NK-92 (cell line): ENCODE data around the gene CFAP92.

Experiments
- DNase-seq: peaks from one replicate; lab custom pipeline; 2025; ENCODE audit not compliant: unreplicated experiment; lab: John Stamatoyannopoulos, UW

CFAP92 gene

GRCh38 chr3:129025691-129026435, 32.0 kb upstream of the CFAP92 start:
- no peak for DNase-seq

- no peak for DNase-seq
Observed at GRCh38 chr3:129025108-129025507, 31.2 kb upstream of the CFAP92 start.

GRCh38 chr3:129023909-129024308, 30.0 kb upstream of the CFAP92 start:
- DNase-seq = no peak

GRCh38 chr3:129023008-129023358, 29.1 kb upstream of the CFAP92 start:
- no peak for DNase-seq

GRCh38 chr3:129022114-129023007, 28.5 kb upstream of the CFAP92 start:
- DNase-seq = no peak

- no peak for DNase-seq
Observed at GRCh38 chr3:129021140-129021551, 27.3 kb upstream of the CFAP92 start.

- DNase-seq = no peak
Observed at GRCh38 chr3:129020691-129021090, 26.8 kb upstream of the CFAP92 start.

- DNase-seq = no peak
Observed at GRCh38 chr3:129019266-129019665, 25.4 kb upstream of the CFAP92 start.

GRCh38 chr3:129018751-129019150, 24.9 kb upstream of the CFAP92 start:
- DNase-seq = no peak

- no peak for DNase-seq
Observed at GRCh38 chr3:129018271-129018670, 24.4 kb upstream of the CFAP92 start.

- no peak for DNase-seq
Observed at GRCh38 chr3:129017484-129017899, 23.6 kb upstream of the CFAP92 start.

GRCh38 chr3:129016720-129017483, 23.0 kb upstream of the CFAP92 start:
- DNase-seq = no peak

- DNase-seq = no peak
Observed at GRCh38 chr3:129016356-129016719, 22.5 kb upstream of the CFAP92 start.

GRCh38 chr3:129015388-129016105, 21.7 kb upstream of the CFAP92 start:
- DNase-seq = no peak

- DNase-seq = no peak
Observed at GRCh38 chr3:129014793-129015345, 21.0 kb upstream of the CFAP92 start.

- no peak for DNase-seq
Observed at GRCh38 chr3:129014148-129014547, 20.3 kb upstream of the CFAP92 start.

- DNase-seq = no peak
Observed at GRCh38 chr3:129013491-129013891, 19.6 kb upstream of the CFAP92 start.

- DNase-seq = no peak
Observed at GRCh38 chr3:129010310-129010956, 16.6 kb upstream of the CFAP92 start.

GRCh38 chr3:129009266-129009665, 15.4 kb upstream of the CFAP92 start:
- no peak for DNase-seq

GRCh38 chr3:129007792-129008191, 13.9 kb upstream of the CFAP92 start:
- DNase-seq = no peak
